Stimulated activated memory B cell treated with anti-CD40 and anti-IgM and Interleukin-4, amounts not matched to agents 10 μg/mL and 1 μg/mL and 100 μg/mL, for 72 hours (primary cell): Measurements from ENCODE around the gene DIAPH3.

ENCODE experiments used
- ATAC-seq: fragments of 150-1000 bp; cut with Tn5 transposase; 2 replicates; pipeline ENCODE4 v1.10.0; 2021
- H3K27ac Mint-ChIP-seq: one replicate; pipeline ENCODE4 v1.8.0; 2022; ENCODE audit warnings: mild to moderate bottlenecking, mixed read lengths
- H3K27me3 Mint-ChIP-seq: one replicate; pipeline ENCODE4 v1.8.0; 2022; ENCODE audit warnings: mixed read lengths
- H3K36me3 Mint-ChIP-seq: one replicate; pipeline ENCODE4 v1.8.0; 2022; ENCODE audit warnings: mixed read lengths
- H3K4me1 Mint-ChIP-seq: one replicate; pipeline ENCODE4 v1.8.0; 2022; ENCODE audit warnings: mixed read lengths
- H3K4me3 Mint-ChIP-seq: one replicate; pipeline ENCODE4 v1.8.0; 2022; ENCODE audit warnings: mild to moderate bottlenecking, moderate library complexity, mixed read lengths
- H3K9me3 Mint-ChIP-seq: one replicate; pipeline ENCODE4 v1.8.0; 2022; ENCODE audit warnings: mixed read lengths

The DIAPH3 gene

DNA sequence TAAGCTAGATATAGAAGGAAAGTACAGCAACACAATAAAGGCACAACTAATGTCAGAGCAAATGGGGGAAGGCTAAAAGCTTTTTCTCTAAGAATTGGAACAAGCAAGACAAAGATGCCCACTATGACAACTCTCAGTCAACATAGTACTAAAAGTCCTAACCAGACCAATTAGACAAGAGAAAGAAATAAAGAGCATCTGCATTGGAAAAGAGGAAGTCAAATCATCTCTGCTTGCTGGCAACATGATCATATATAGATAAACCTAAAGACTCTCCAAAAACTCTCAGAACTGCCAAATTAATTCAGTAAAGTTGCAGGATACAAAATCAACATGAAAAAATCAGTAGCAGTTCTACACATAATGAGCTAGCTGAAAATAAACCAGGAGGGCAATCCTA, 542.0 kb downstream of the DIAPH3 start:
- H3K27ac Mint-ChIP-seq, result no peak overlapping the region

More for the DNA sequence above, 542.0 kb downstream of the DIAPH3 start:
- no peaks in the 10 kb centered on the region for H3K27me3 Mint-ChIP-seq
- H3K9me3 Mint-ChIP-seq, result peaks cover 15% of the 10 kb centered on the region
- H3K4me1 Mint-ChIP-seq, result no peaks in the 10 kb centered on the region
- no peak for ATAC-seq
- H3K4me3 Mint-ChIP-seq, result no peak overlapping the region
- no peaks in the 10 kb centered on the region for H3K36me3 Mint-ChIP-seq
